Common myeloid progenitor, CD34-positive (primary cell): ENCODE results near the gene ZBTB38.

ENCODE experiments used
- CTCF ChIA-PET: fragments of 350-600 bp; sonication (Branson Sonifier 250); formaldehyde crosslinking; loops from one replicate; lab custom pipeline; 2021; ENCODE audit warnings: antibody characterized with exemption; lab: Charles Lee
- POLR2A ChIA-PET: fragments of 350-600 bp; sonication (Branson Sonifier 250); formaldehyde crosslinking; loops from one replicate; lab custom pipeline; 2021; ENCODE audit warnings: antibody characterized with exemption; lab: Charles Lee
- DNase-seq, 3 donors: peaks; one replicate each; pipeline versions ENCODE4 v3.0.0 to v3.0.0-alpha.2; 2013
- H3K27ac ChIP-seq, 2 experiments: 1 replicate in 1 of 2; 2 replicates in 1 of 2; pipeline ENCODE4 v1.7.0; 2013; ENCODE audit warnings: inconsistent platforms in 2 of 2, low read length in 2 of 2, mild to moderate bottlenecking in 2 of 2, low read depth in 1 of 2, moderate library complexity in 1 of 2; ENCODE audit not compliant: severe bottlenecking in 2 of 2, insufficient read depth in 1 of 2, poor library complexity in 1 of 2
- H3K27me3 ChIP-seq, 5 experiments: replicated peaks in 2 of 5; 1 replicate in 3 of 5; 2 replicates in 2 of 5; pipeline versions ENCODE4 v1.6.1 to v1.7.0; 2013; ENCODE audit warnings: low read length in 4 of 5, mild to moderate bottlenecking in 2 of 5, moderate library complexity in 2 of 5, inconsistent platforms in 1 of 5; ENCODE audit not compliant: insufficient read depth in 5 of 5, control insufficient read depth in 4 of 5
- H3K36me3 ChIP-seq, 4 experiments: 1 replicate in 2 of 4; 2 replicates in 2 of 4; pipeline versions ENCODE4 v1.6.1 to v1.7.0; 2013; ENCODE audit warnings: low read length in 3 of 4, control low read depth in 1 of 4, mild to moderate bottlenecking in 1 of 4; ENCODE audit not compliant: control insufficient read depth in 4 of 4, insufficient read depth in 4 of 4
- H3K4me1 ChIP-seq, 4 experiments: 1 replicate in 3 of 4; 2 replicates in 1 of 4; pipeline versions ENCODE4 v1.6.1 to v1.7.1; 2013; ENCODE audit warnings: low read length in 3 of 4, mild to moderate bottlenecking in 3 of 4, control low read depth in 1 of 4, inconsistent platforms in 1 of 4, moderate library complexity in 1 of 4; ENCODE audit not compliant: control insufficient read depth in 4 of 4, insufficient read depth in 4 of 4; ENCODE audit errors: control extremely low read depth in 1 of 4
- H3K4me3 ChIP-seq, 7 experiments: 1 replicate in 4 of 7; 2 replicates in 3 of 7; pipeline versions ENCODE4 v1.5.1 to v1.7.0; 2013; ENCODE audit warnings: mild to moderate bottlenecking in 7 of 7, low read length in 6 of 7, moderate library complexity in 6 of 7, inconsistent platforms in 2 of 7, low read depth in 2 of 7, control low read depth in 1 of 7; ENCODE audit not compliant: insufficient read depth in 4 of 7, control insufficient read depth in 1 of 7; ENCODE audit errors: extremely low read depth in 1 of 7
- H3K9me3 ChIP-seq, 5 experiments: 1 replicate in 4 of 5; 2 replicates in 1 of 5; pipeline versions ENCODE4 v1.6.1 to v1.7.1; 2013; ENCODE audit warnings: low read length in 4 of 5, mild to moderate bottlenecking in 2 of 5, inconsistent platforms in 1 of 5, low read depth in 1 of 5, moderate library complexity in 1 of 5; ENCODE audit not compliant: control insufficient read depth in 4 of 5, insufficient read depth in 2 of 5; ENCODE audit errors: control extremely low read depth in 1 of 5
- WGBS: methylation state at CpG from one replicate; pipeline ENCODE4 v1.1.5; 2013; ENCODE audit not compliant: insufficient coverage; 5-methylcytosine and 5-hydroxymethylcytosine counted together

ZBTB38 gene

DNA sequence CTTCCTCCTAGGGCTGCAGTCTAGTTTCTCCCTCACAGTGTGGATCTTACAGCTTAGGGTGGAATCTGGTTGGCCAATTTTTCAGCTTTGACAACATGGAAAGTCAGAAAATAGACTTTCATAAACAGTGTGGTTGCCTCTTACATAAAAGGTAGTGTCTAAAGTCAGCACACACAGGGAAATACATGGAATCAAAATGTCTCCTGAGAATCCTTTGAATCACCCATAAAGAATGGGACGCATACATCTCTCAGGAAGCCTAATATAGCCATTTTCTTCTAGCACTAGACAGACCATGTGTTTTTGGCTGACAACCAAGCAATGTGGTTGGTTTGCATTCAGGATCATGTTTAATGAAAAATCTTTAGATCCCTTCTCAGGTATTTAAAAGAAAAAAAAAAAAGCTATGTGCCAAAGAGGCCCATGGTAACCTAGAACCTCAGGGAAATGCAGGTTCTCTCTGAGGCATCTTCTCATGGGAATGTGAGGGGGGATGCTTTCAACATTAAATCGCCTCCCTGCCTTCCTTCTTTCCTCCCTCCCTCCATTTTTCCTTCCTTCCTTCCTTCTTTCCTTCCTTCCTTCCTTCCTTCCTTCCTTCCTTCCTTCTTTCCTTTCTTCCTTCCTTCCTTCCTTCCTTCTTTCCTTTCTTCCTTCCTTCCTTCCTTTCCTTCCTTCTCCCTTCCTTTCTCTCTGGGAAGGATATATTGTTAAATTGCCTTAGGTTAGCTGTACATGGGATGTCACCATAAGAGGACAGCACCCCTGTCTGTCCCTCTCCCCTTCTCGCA lies 34.3 kb upstream of the ZBTB38 start:
- POLR2A ChIA-PET, result no interaction called here
- no peak for DNase-seq
- H3K27ac ChIP-seq, result no peak overlapping the region
- H3K27me3 ChIP-seq, result no peaks in the 10 kb centered on the region
- H3K4me3 ChIP-seq, result no peak overlapping the region
- CTCF ChIA-PET, result interaction anchor here (0.7 to 1.5 kb wide), 5 partner anchors 10 to 120 kb away, joined by 3 to 4 read pairs (median 3); no protein-coding TSS in a partner anchor
- no peaks in the 10 kb centered on the region for H3K9me3 ChIP-seq
- WGBS, result 100% methylated on average over 2 of the region's 3 CpGs
- H3K4me1 ChIP-seq, result no peaks in the 10 kb centered on the region
- H3K36me3 ChIP-seq, result no peaks in the 10 kb centered on the region

DNA sequence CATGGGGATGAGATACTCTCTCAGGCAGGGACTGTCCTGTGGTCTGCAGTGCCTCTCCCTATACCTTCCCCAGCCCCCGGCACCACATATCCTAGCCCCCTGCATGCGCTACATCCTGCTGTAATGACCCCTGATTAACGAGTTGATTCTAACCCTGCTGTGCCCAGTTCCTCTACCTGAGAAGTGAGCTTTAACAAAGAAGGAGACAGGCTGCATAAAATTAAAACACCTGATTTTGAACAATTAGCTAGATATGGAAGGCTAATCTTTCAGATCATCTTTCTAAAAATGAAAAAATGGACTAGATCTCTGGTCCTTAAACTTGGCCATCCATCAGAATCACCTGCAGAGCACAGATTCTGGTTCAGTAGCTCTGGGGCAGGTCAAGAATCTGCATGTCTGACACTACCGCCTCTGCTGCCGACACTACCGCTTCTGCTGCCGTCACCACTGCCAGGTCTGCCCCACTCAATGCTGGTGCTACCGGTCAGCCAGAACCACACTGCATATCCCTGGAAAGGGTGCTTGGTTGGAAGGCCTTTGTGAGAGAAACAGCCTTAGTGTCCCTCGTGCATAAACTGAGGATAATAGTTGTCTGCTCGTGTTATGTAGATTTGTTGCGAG lies 33.6 kb upstream of the ZBTB38 start:
- POLR2A ChIA-PET, result no interaction called here
- H3K4me1 ChIP-seq, result no peaks in the 10 kb centered on the region
- CTCF ChIA-PET, result interaction anchor here (0.7 to 1.5 kb wide), 6 partner anchors 10 to 119 kb away, joined by 3 to 4 read pairs (median 3); no protein-coding TSS in a partner anchor
- H3K9me3 ChIP-seq, result no peaks in the 10 kb centered on the region
- H3K27ac ChIP-seq, result no peak overlapping the region
- 96% methylated on average over 7 of the region's 11 CpGs for WGBS
- H3K36me3 ChIP-seq, result no peaks in the 10 kb centered on the region
- H3K27me3 ChIP-seq, result no peaks in the 10 kb centered on the region
- DNase-seq, result no peak
- H3K4me3 ChIP-seq, result no peak overlapping the region

DNA sequence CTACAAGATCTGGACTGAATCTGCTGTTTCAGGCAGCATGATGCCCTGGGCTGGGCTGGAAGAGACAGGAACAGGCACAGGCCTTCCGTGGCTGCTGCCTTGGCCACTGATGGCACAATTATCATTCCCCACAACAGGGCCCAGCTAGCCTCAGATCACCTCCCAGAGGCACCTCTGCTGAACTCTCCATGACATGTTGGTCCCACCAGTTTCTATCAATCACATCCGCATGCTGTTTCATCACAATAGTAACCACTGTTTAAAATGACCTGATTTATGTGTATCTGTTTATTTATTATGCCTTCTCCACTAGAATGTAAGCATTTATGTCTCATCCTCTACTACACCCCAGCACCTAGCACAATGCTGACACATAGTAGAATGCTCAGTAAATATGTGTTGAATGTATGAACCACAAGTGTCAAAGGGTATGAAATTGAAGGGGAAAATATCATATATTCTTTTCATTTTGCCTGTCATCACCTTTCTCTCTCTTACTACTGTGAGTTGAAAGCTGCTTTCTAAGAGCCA lies 32.7 kb upstream of the ZBTB38 start:
- no peak overlapping the region for H3K27ac ChIP-seq
- POLR2A ChIA-PET, result no interaction called here

DNA sequence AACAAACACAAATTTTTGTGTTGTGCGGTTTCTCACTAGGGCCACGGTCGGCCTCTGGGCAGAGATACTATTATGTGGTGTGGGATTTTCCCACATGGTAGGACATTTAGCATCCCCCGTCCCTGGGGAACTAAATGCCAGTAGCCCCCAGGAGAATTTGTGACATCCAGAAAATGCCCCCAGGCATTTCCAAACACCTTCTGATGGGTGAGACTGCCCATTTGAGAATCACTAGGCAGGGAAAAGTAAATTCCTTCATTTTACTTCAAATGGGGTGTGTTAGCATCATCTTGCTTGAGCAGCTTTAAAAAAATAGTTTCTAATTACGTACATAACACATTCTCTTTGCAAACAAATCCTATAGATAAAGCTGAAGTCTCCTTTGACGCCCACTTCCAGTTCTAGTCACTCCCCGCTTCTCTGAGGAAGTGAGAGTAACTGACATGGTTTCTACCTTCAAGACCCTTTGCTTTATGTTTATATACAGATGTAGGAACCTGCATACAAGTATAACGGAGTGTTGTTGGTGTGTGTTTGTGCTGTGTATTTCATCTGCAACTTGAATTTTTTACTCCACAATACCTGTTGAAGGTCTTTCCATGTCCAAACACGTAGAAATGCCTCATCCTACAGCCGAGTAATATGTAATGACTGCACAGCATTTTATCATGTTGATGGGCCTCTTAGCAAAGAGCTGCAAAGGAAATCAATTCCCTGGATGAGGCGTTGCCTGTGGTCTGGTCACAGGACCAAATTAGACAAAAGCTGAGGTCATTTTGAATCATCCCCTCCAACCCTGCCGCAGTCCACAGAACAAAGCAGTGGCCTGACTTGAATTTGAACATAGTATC lies 31.4 kb upstream of the ZBTB38 start:
- Histone ChIP-seq H3K27me3 (no peaks in the 10 kb centered on the region), H3K9me3 (peaks cover 0 to 1% (median 0%) of the 10 kb centered on the region in 5 experiments), H3K36me3 (no peaks in the 10 kb centered on the region), H3K4me1 (no peaks in the 10 kb centered on the region), H3K27ac (no peak overlapping the region), H3K4me3 (no peak overlapping the region)
- ChIA-PET POLR2A (no interaction called here), CTCF (interaction anchor here (1.0 to 1.1 kb wide), 3 partner anchors 13 to 25 kb away, joined by 5 to 6 read pairs (median 5); no protein-coding TSS in a partner anchor)
- WGBS, result 98% methylated on average over 5 of the region's 12 CpGs
- DNase-seq, result no peak

More for the DNA sequence above, 32.7 kb upstream of the ZBTB38 start:
- Histone ChIP-seq H3K27me3 (no peaks in the 10 kb centered on the region), H3K4me1 (no peaks in the 10 kb centered on the region), H3K9me3 (no peaks in the 10 kb centered on the region), H3K4me3 (no peak overlapping the region), H3K36me3 (no peaks in the 10 kb centered on the region)
- CTCF ChIA-PET, result interaction anchor here (1.0 to 1.5 kb wide), 3 partner anchors 9 to 48 kb away, joined by 3 read pairs; no protein-coding TSS in a partner anchor
- no peak for DNase-seq
- 100% methylated on average over 1 of the region's 2 CpGs for WGBS

DNA sequence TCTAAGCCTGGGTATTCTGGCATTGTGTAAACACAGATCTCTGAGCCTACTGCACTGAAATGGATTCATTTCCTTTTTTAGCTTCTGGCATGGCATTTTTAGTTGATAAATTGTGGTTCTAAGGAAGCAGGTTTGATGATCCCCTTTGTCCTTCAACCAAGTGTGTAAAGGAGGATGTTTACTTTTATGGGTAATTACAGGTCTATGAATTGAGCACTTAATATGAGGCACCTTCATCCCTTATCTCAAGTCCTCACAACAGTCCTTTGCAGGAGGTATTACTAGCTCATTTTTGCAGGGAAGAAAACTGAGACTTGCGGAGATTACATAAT lies 30.8 kb upstream of the ZBTB38 start:
- POLR2A ChIA-PET, result no interaction called here
- Histone ChIP-seq H3K27me3 (no peaks in the 10 kb centered on the region), H3K27ac (no peak overlapping the region), H3K4me1 (no peaks in the 10 kb centered on the region), H3K36me3 (no peaks in the 10 kb centered on the region), H3K9me3 (peaks cover 0 to 1% (median 0%) of the 10 kb centered on the region in 5 experiments), H3K4me3 (no peak overlapping the region)
- no peak for DNase-seq
- CTCF ChIA-PET, result interaction anchor here (1.0 to 1.1 kb wide), 3 partner anchors 14 to 26 kb away, joined by 5 to 6 read pairs (median 5); no protein-coding TSS in a partner anchor
- no CpG with 5 or more reads among the region's 1 CpG for WGBS

DNA sequence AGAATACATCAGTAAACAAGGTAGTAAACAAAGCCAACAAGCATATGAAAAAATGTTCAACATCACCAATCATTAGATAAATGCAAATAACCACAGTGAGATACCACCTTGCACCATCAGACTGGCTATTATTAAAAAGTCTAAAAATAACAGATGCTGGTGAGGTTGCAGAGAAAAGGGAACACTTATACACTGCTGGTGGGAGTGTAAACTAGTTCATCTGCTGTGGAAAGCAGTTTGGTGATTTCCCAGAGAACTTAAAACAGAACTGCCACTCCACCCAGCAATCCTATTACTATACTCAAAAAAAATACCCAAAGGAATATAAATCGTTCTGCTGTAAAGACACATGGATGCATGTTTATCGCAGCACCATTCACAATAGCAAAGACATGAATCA lies 30.3 kb upstream of the ZBTB38 start:
- no CpG with 5 or more reads among the region's 2 CpGs for WGBS
- H3K27me3 ChIP-seq, result no peaks in the 10 kb centered on the region
- peaks cover 0 to 1% (median 0%) of the 10 kb centered on the region in 5 experiments for H3K9me3 ChIP-seq
- ChIA-PET CTCF (interaction anchor here (1.0 to 1.1 kb wide), 2 partner anchors 14 to 23 kb away, joined by 5 to 6 read pairs; no protein-coding TSS in a partner anchor), POLR2A (no interaction called here)
- H3K4me3 ChIP-seq, result no peak overlapping the region
- DNase-seq, result no peak
- H3K4me1 ChIP-seq, result no peaks in the 10 kb centered on the region
- H3K27ac ChIP-seq, result no peak overlapping the region
- no peaks in the 10 kb centered on the region for H3K36me3 ChIP-seq
